GM12865 (cell line): Measurements from ENCODE around the gene FSTL3.
A peak's percentile ranks its signal among the peaks of the same experiment; 100 is the strongest.

Experiments used
- DNase-seq: peaks from one replicate; pipeline ENCODE4 v3.0.0; 2010; ENCODE audit warnings: low read depth
- H3K4me3 ChIP-seq: 2 replicates; pipeline ENCODE4 v1.5.1; 2011; ENCODE audit warnings: mild to moderate bottlenecking, low read depth, low read length, control low read depth
- CTCF ChIP-seq: IDR thresholded peaks from 2 replicates; pipeline ENCODE4 v1.5.1; 2011; ENCODE audit warnings: low read length, control low read depth, low read depth, inconsistent platforms; ENCODE audit not compliant: insufficient read depth; ENCODE audit errors: missing control alignments

Gene FSTL3

GRCh38 chr19:703651-704446 lies 27.7 kb downstream of the FSTL3 start:
- TF ChIP-seq CTCF: no peak
- H3K4me3 ChIP-seq: no peak overlapping the region
- DNase-seq: peak; percentile 71

- no peak for DNase-seq
- H3K4me3 ChIP-seq: no peak overlapping the region
- no peak for TF ChIP-seq CTCF
These were observed 28.2 kb downstream of the FSTL3 start for GRCh38 chr19:704447-704741.

- no peak for TF ChIP-seq CTCF
- no peak within 1 kb of the TSS for H3K4me3 ChIP-seq
- DNase-seq: no peak
These were observed 32.3 kb downstream of the FSTL3 start, which contains the start of gene PALM for GRCh38 chr19:708154-709143. TSS of gene PALM (plus strand) at chr19:708935. CDS start at chr19:709147, 212 bp downstream.

- no peak overlapping the region for H3K4me3 ChIP-seq
- TF ChIP-seq CTCF: no peak
These were observed 33.2 kb downstream of the FSTL3 start for GRCh38 chr19:709196-709964.

GRCh38 chr19:709965-710571 lies 33.9 kb downstream of the FSTL3 start:
- TF ChIP-seq CTCF: no peak
- no peak overlapping the region for H3K4me3 ChIP-seq
- no peak for DNase-seq

More at GRCh38 chr19:709196-709964, 33.2 kb downstream of the FSTL3 start:
- no peak for DNase-seq

GRCh38 chr19:710767-711166 lies 34.6 kb downstream of the FSTL3 start:
- DNase-seq: no peak
- no peak for TF ChIP-seq CTCF
- no peak overlapping the region for H3K4me3 ChIP-seq
